Smooth muscle cell (in vitro differentiated cells): Measurements from ENCODE around the gene OLFML2A. TPM values are rescaled to one million over a fixed set of nuclear protein-coding genes. Genes with fewer than 3 reads are reported as not detected.

Experiments used
- DNase-seq: peaks from one replicate; lab custom pipeline; 2025; ENCODE audit not compliant: unreplicated experiment; lab: John Stamatoyannopoulos, UW
- H2AFZ ChIP-seq: fragments of 200-600 bp; sonication (generic); 2 replicates; pipeline ENCODE4 v1.6.0; 2016; ENCODE audit warnings: antibody characterized with exemption, low read depth, mild to moderate bottlenecking
- H3F3A ChIP-seq: fragments of 200-600 bp; sonication (generic); 2 replicates; pipeline ENCODE4 v1.6.0; 2017; ENCODE audit warnings: antibody characterized with exemption, low read depth
- H3K27ac ChIP-seq: fragments of 200-600 bp; sonication (generic); 2 replicates; pipeline ENCODE4 v1.5.1; 2016; ENCODE audit warnings: low read depth, mild to moderate bottlenecking
- H3K27me3 ChIP-seq: fragments of 200-600 bp; sonication (generic); 2 replicates; pipeline ENCODE4 v1.6.1; 2016; ENCODE audit warnings: low read depth, mild to moderate bottlenecking
- H3K36me3 ChIP-seq: fragments of 200-600 bp; sonication (generic); 2 replicates; pipeline ENCODE4 v1.5.1; 2016; ENCODE audit warnings: low read depth
- H3K4me1 ChIP-seq: fragments of 200-600 bp; sonication (generic); 2 replicates; pipeline ENCODE4 v1.5.1; 2016; ENCODE audit warnings: low read depth
- H3K4me2 ChIP-seq: fragments of 200-600 bp; sonication (generic); 2 replicates; pipeline ENCODE4 v1.6.0; 2016; ENCODE audit warnings: mild to moderate bottlenecking
- H3K4me3 ChIP-seq: fragments of 200-600 bp; sonication (generic); 2 replicates; pipeline ENCODE4 v1.5.1; 2016; ENCODE audit warnings: mild to moderate bottlenecking
- H3K79me2 ChIP-seq: fragments of 200-600 bp; sonication (generic); 2 replicates; pipeline ENCODE4 v1.6.0; 2016; ENCODE audit warnings: low read depth, mild to moderate bottlenecking
- H3K9ac ChIP-seq: fragments of 200-600 bp; sonication (generic); 2 replicates; pipeline ENCODE4 v1.6.0; 2016; ENCODE audit warnings: low read depth
- H3K9me3 ChIP-seq: fragments of 200-600 bp; sonication (generic); replicated peaks from 2 replicates; pipeline ENCODE4 v1.5.1; 2016; ENCODE audit warnings: low read depth
- H4K20me1 ChIP-seq: fragments of 200-600 bp; sonication (generic); 2 replicates; pipeline ENCODE4 v1.6.0; 2016; ENCODE audit warnings: low read depth
- CTCF ChIP-seq: fragments of 200-600 bp; sonication (generic); IDR thresholded peaks from 2 replicates; pipeline ENCODE4 v1.5.1; 2017; ENCODE audit warnings: borderline replicate concordance, mild to moderate bottlenecking, antibody characterized with exemption; ENCODE audit not compliant: insufficient read depth, poor library complexity, severe bottlenecking
- WGBS: methylation state at CpG from one replicate; pipeline ENCODE4 v1.1.7; 2016; ENCODE audit warnings: low lambda C conversion rate; 5-methylcytosine and 5-hydroxymethylcytosine counted together
- polyA plus RNA-seq: library from polyadenylated mRNA; unstranded; fragments of >200 nt; fragmentation: Nextera tagmentation; extraction: Ambion mirVana; gene quantifications from 2 replicates; pipeline ENCODE4 v1.2.1, GENCODE V29; 2016
- total RNA-seq: library from RNA; depleted of rRNA; stranded (reverse); fragments of >200 nt; gene quantifications from 2 replicates; pipeline ENCODE4 v1.2.3, GENCODE V29; 2014

OLFML2A gene
- total and polyA plus RNA-seq, 2 experiments from 2014 or later, result 3.5 to 17.0 TPM

DNA sequence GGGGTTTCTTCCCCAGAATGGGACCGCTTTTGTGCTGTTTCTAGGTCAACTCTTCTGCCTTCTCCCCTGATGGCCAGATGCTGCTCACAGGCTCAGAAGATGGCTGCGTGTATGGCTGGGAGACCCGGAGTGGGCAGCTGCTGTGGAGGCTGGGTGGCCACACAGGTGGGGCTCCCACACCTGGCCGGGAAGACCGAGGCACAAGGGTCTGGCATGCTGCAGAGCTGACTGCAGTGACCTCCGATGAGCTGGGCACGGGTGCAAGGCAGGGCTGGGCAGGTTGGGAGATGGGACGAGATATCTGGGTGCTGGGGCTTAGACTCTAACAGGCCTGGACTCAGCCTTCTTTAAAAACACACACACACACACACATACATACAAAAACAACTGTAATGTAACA is 77.2 kb downstream of the OLFML2A start:
- Histone ChIP-seq H3K9ac (no peak overlapping the region), H3K79me2 (peaks cover 6% of the 10 kb centered on the region)

DNA sequence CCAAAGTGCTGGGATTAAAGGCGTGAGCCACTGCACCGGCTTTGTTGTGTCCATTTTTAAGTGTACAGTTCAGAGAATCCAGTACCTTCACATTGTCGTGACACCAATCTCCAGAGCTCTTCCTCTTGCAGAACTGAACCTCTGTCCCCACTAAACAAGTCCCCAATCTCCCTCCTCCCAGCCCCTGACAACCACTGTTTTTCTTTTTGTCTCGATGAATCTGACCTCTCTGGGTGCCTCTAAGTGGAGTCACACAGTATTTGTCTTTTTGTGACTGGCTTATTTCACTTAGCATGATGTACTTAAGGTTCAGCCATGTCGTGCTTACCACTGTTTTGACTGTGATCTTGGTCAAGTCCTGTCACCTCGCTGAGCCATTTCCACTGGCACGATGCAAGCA is 77.9 kb downstream of the OLFML2A start:
- WGBS, result 85% methylated on average over 7 of the region's 7 CpGs
- Histone ChIP-seq H2AFZ (no peak overlapping the region), H3K36me3 (peaks cover 4% of the 10 kb centered on the region), H3K79me2 (peaks cover 12% of the 10 kb centered on the region), H3K27ac (no peak overlapping the region), H4K20me1 (peaks cover 38% of the 10 kb centered on the region), H3K9me3 (no peaks in the 10 kb centered on the region), H3K4me3 (no peak overlapping the region), H3K27me3 (no peaks in the 10 kb centered on the region), H3K4me1 (peaks cover 5% of the 10 kb centered on the region), H3F3A (peaks cover 21% of the 10 kb centered on the region), H3K4me2 (no peak overlapping the region), H3K9ac (no peak overlapping the region)
- DNase-seq, result no peak
- TF ChIP-seq CTCF, result no peak

More for the DNA sequence above, 77.2 kb downstream of the OLFML2A start:
- no peak for TF ChIP-seq CTCF
- Histone ChIP-seq H3K27me3 (no peaks in the 10 kb centered on the region), H2AFZ (no peak overlapping the region), H3K27ac (no peak overlapping the region), H3K9me3 (no peaks in the 10 kb centered on the region), H3K36me3 (peaks cover 1% of the 10 kb centered on the region), H4K20me1 (peaks cover 31% of the 10 kb centered on the region), H3K4me1 (no peaks in the 10 kb centered on the region), H3F3A (peaks cover 17% of the 10 kb centered on the region), H3K4me2 (no peak overlapping the region), H3K4me3 (no peak overlapping the region)
- DNase-seq, result no peak
- 89% methylated on average over 7 of the region's 8 CpGs for WGBS

GRCh38 chr9:124855566-124855943 is 78.6 kb downstream of the OLFML2A start:
- H3F3A ChIP-seq, result peaks cover 26% of the 10 kb centered on the region
- peaks cover 12% of the 10 kb centered on the region for H3K4me1 ChIP-seq
- peaks cover 20% of the 10 kb centered on the region for H3K79me2 ChIP-seq
- 96% methylated on average over 18 of the region's 18 CpGs for WGBS
- no peak overlapping the region for H3K4me3 ChIP-seq
- no peak overlapping the region for H3K9ac ChIP-seq
- H3K36me3 ChIP-seq, result peaks cover 4% of the 10 kb centered on the region
- no peaks in the 10 kb centered on the region for H3K9me3 ChIP-seq
- DNase-seq, result no peak
- H2AFZ ChIP-seq, result no peak overlapping the region
- H3K27me3 ChIP-seq, result no peaks in the 10 kb centered on the region
- peaks cover 45% of the 10 kb centered on the region for H4K20me1 ChIP-seq
- no peak overlapping the region for H3K4me2 ChIP-seq
- H3K27ac ChIP-seq, result no peak overlapping the region
- TF ChIP-seq CTCF, result no peak

DNA sequence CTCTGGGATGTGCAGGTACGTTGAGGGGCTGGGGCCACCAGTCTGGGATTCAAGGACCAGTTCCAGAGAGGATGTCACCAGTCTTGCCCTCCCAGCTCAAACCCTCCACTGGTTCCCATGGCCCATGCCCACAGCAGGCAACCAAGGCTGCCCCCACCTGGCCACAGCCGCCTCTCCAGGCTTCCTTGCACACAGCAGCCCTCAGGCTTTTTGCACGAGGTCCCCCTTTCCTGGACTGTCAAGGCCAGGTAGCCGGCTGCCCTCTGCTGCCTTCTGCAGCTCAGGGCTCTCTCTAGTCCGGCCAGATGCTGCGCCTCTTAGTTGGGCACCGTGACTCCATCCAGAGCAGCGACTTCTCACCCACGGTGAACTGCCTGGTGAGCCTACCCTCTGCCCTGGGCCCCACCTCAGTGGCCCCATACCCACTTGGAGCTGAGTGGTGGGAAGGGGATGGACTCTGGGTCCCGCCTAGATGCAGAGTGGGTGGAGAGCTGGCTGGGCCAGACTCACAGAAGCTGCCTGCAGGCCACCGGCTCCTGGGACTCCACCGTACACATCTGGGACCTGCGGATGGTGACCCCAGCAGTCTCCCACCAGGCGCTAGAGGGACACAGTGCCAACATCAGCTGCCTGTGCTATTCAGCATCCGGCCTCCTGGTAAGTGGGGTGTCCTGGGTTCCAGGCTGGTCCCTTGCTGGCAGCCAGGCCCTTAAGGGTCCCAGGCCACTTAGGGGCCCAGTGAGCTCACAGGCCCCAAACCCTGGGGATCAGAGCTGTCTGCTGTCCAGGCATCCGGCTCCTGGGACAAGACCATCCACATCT is 79.2 kb downstream of the OLFML2A start:
- no peak for DNase-seq
- peaks cover 51% of the 10 kb centered on the region for H4K20me1 ChIP-seq
- H3K27ac ChIP-seq, result no peak overlapping the region
- TF ChIP-seq CTCF, result no peak
- H3K79me2 ChIP-seq, result peaks cover 26% of the 10 kb centered on the region
- H3F3A ChIP-seq, result peaks cover 26% of the 10 kb centered on the region
- WGBS, result 69% methylated on average over 16 of the region's 16 CpGs
- H3K27me3 ChIP-seq, result no peaks in the 10 kb centered on the region
- H3K4me3 ChIP-seq, result no peak overlapping the region
- peaks cover 12% of the 10 kb centered on the region for H3K4me1 ChIP-seq
- no peak overlapping the region for H2AFZ ChIP-seq
- no peak overlapping the region for H3K9ac ChIP-seq
- no peak overlapping the region for H3K4me2 ChIP-seq
- no peaks in the 10 kb centered on the region for H3K9me3 ChIP-seq
- peaks cover 4% of the 10 kb centered on the region for H3K36me3 ChIP-seq
